OCI-LY7 (cell line): Measurements from ENCODE around the gene RPS5. TPM values are rescaled to one million over a fixed set of nuclear protein-coding genes. Genes with fewer than 3 reads are reported as not detected.

Source experiments
- BruUV-seq: library from RNA; stranded (reverse); fragments of 400-500 nt; replicated peaks from 2 replicates; lab custom pipeline; 2021; lab: Mats Ljungman, UMichigan
- CTCF ChIA-PET: fragments of 300-600 bp; sonication (Branson Sonifier 250); formaldehyde crosslinking; loops from one replicate; lab custom pipeline; 2022; ENCODE audit warnings: antibody characterized with exemption; ENCODE audit not compliant: unreplicated experiment; lab: Charles Lee
- POLR2A ChIA-PET: fragments of 300-600 bp; sonication (Branson Sonifier 250); formaldehyde crosslinking; loops from one replicate; lab custom pipeline; 2022; ENCODE audit warnings: antibody characterized with exemption; lab: Charles Lee
- DNase-seq: peaks from one replicate; pipeline ENCODE4 v3.0.0-alpha.2; 2015; ENCODE audit warnings: low spot score
- H2AFZ ChIP-seq: fragments of 200-600 bp; sonication (generic), shearing (Covaris generic); 2 replicates; pipeline ENCODE4 v1.6.1; 2014; ENCODE audit warnings: mild to moderate bottlenecking, antibody characterized with exemption, low read length, moderate library complexity
- H3K27ac ChIP-seq: fragments of 200-600 bp; sonication (generic); 2 replicates; pipeline ENCODE4 v1.5.1; 2014; ENCODE audit warnings: mixed run types, low read depth, mild to moderate bottlenecking, moderate library complexity, low read length, inconsistent platforms; ENCODE audit not compliant: poor library complexity, severe bottlenecking
- H3K36me3 ChIP-seq: fragments of 200-600 bp; sonication (generic); 2 replicates; pipeline ENCODE4 v1.6.1; 2014; ENCODE audit warnings: mild to moderate bottlenecking, antibody characterized with exemption, low read length, moderate library complexity, mixed read lengths; ENCODE audit not compliant: insufficient read depth
- H3K4me1 ChIP-seq: fragments of 200-600 bp; sonication (generic); 2 replicates; pipeline ENCODE4 v1.5.1; 2014; ENCODE audit warnings: mild to moderate bottlenecking, low read length; ENCODE audit not compliant: insufficient read depth, poor library complexity, severe bottlenecking
- H3K4me2 ChIP-seq: fragments of 200-600 bp; sonication (generic); 2 replicates; pipeline ENCODE4 v1.6.1; 2014; ENCODE audit warnings: mild to moderate bottlenecking, low read length
- H3K4me3 ChIP-seq: fragments of 200-600 bp; sonication (generic); 2 replicates; pipeline ENCODE4 v1.5.1; 2014; ENCODE audit warnings: mild to moderate bottlenecking, low read depth, low read length; ENCODE audit not compliant: poor library complexity, severe bottlenecking
- H3K79me2 ChIP-seq: fragments of 200-600 bp; sonication (generic); 2 replicates; pipeline ENCODE4 v1.6.1; 2016; ENCODE audit warnings: low read depth, mild to moderate bottlenecking, low read length, moderate library complexity, mixed read lengths; ENCODE audit not compliant: insufficient read depth
- H3K9me2 ChIP-seq: fragments of 200-600 bp; sonication (generic); 2 replicates; pipeline ENCODE4 v1.6.1; 2016; ENCODE audit warnings: mild to moderate bottlenecking, low read length, mixed read lengths; ENCODE audit not compliant: insufficient read depth
- H3K9me3 ChIP-seq: fragments of 200-600 bp; sonication (generic); 2 replicates; pipeline ENCODE4 v1.6.1; 2014; ENCODE audit warnings: mild to moderate bottlenecking, mixed run types, low read length, mixed read lengths
- H4K20me1 ChIP-seq: fragments of 200-600 bp; sonication (generic); 2 replicates; pipeline ENCODE4 v1.6.1; 2014; ENCODE audit warnings: mild to moderate bottlenecking, antibody characterized with exemption, low read length, moderate library complexity, mixed read lengths; ENCODE audit not compliant: insufficient read depth
- CTCF ChIP-seq: fragments of 200-600 bp; sonication (generic); conservative IDR thresholded peaks from 2 replicates; pipeline ENCODE4 v1.5.1; 2014; ENCODE audit warnings: mild to moderate bottlenecking, antibody characterized with exemption, low read length, moderate library complexity, mixed read lengths
- EZH2phosphoT487 ChIP-seq: fragments of 200-600 bp; sonication (generic); IDR thresholded peaks from 2 replicates; pipeline ENCODE4 v1.6.1; 2018; ENCODE audit warnings: low read depth, borderline replicate concordance, mild to moderate bottlenecking, mixed run types, antibody characterized with exemption, low read length, moderate library complexity, mixed read lengths
- intact Hi-C: fragments of 100-400 bp; cut with micrococcal nuclease; formaldehyde crosslinking; loops from one replicate; pipeline ENCODE4 v1.10.0; 2022; ENCODE audit not compliant: unreplicated experiment
- total RNA-seq, 2 experiments: library from RNA; depleted of rRNA in 1 of 2; stranded (reverse); fragments of >200 nt in 1 of 2; shearing (Covaris generic) in 1 of 2; gene quantifications; 2 replicates each; pipeline ENCODE4 v1.2.3, GENCODE V29; 2014 to 2022

Gene RPS5
- total RNA-seq, 2 experiments from 2014 or later = 1,607 to 3,333 TPM

DNA sequence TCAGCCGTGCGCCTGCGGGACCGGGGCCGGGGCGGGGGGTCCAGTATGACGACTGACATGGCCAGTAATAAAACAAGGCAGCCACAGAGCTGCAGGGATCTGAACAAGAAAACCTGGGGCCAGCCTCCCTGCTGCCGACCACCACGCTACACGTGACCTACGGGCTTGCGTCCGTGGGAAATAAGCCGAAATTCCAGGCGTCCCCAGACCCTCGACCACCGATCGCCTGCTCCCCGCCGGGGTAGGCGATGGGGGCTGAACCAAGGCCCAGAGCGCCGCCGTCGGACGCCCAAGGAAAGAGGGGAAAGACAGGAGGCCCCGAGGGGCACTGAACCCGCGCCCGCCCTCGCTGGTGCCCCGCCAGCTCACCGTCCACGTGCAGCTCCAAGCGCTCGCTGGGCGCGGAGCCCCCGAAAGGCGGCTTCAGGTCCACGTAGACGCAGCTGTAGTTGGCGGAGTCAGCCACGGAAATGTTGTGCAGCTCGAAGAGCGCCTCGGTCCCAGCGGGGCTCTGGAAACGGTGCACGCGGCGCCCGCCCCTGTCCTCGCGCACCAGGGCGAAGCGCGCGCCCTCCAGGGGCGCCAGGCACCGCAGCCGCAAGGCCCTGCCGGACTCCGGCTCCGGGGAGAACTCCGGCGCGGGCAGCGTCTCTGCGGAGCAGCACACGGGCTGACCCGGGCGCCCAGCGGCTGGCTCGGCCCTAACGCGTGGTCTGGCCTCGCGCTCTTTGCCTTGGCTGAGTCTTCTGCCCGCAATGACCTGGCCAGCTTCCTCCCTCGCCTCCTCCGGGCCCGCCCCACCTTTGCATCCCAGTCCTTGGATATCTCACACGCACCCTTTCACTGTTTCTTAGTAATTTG lies 36.8 kb upstream of the RPS5 start:
- no peak overlapping the region for H2AFZ ChIP-seq
- DNase-seq = no peak
- H3K79me2 ChIP-seq = peaks cover 11% of the 10 kb centered on the region
- intact Hi-C loops = no loop called here
- ChIA-PET POLR2A (no interaction called here), CTCF (no interaction called here)
- no peaks in the 10 kb centered on the region for H3K9me2 ChIP-seq
- no peaks in the 10 kb centered on the region for H3K9me3 ChIP-seq
- H3K36me3 ChIP-seq = peaks cover 5% of the 10 kb centered on the region; the same call in 1 of the 2 replicates
- BruUV-seq = no TSS peak
- peaks cover 18% of the 10 kb centered on the region for H3K4me1 ChIP-seq
- H3K4me3 ChIP-seq = no peak overlapping the region
- H3K4me2 ChIP-seq = no peak overlapping the region
- no peak overlapping the region for H3K27ac ChIP-seq
- TF ChIP-seq EZH2phosphoT487 (no peak), CTCF (no peak)
- H4K20me1 ChIP-seq = peaks cover 4% of the 10 kb centered on the region; the same call in 1 of the 2 replicates

- no peak overlapping the region for H3K4me3 ChIP-seq
- H3K79me2 ChIP-seq = peaks cover 11% of the 10 kb centered on the region
- peaks cover 18% of the 10 kb centered on the region for H3K4me1 ChIP-seq
- DNase-seq = no peak
- peaks cover 5% of the 10 kb centered on the region; the same call in 1 of the 2 replicates for H3K36me3 ChIP-seq
- H2AFZ ChIP-seq = no peak overlapping the region
- H4K20me1 ChIP-seq = peaks cover 4% of the 10 kb centered on the region; the same call in 1 of the 2 replicates
- ChIA-PET POLR2A (no interaction called here), CTCF (interaction anchor here (0.6 kb wide), 1 partner anchor 31 kb away, joined by 5 read pairs; no protein-coding TSS in a partner anchor)
- BruUV-seq = no TSS peak
- H3K4me2 ChIP-seq = no peak overlapping the region
- H3K9me3 ChIP-seq = no peaks in the 10 kb centered on the region
- TF ChIP-seq EZH2phosphoT487 = no peak
- no peak for TF ChIP-seq CTCF
- no peak overlapping the region for H3K27ac ChIP-seq
- intact Hi-C loops = no loop called here
- no peaks in the 10 kb centered on the region for H3K9me2 ChIP-seq
These were observed 36.1 kb upstream of the RPS5 start for GRCh38 chr19:58350871-58351557.
